ENCODE results near the gene TADA3.

- TF ChIP-seq CTCF (IDR thresholded peaks at IDR 0.05 in 8 of 11, conservative IDR thresholded peaks at IDR 0.05 in 3 of 11) (peak in 9 of 11 experiments; percentile 9 to 56 (median 42)), POLR2A (IDR thresholded peaks at IDR 0.05) (peak in 1 of 3 donors; percentile 19), POLR2AphosphoS5 (IDR thresholded peaks at IDR 0.05) (peak; percentile 88 to 95 (median 91))
These were observed at the start of gene TADA3, which contains the start of gene ARPC4 for GRCh38 chr3:9792405-9793160.
